Motor neuron (in vitro differentiated cells): ENCODE results near the gene RPUSD2. TPM values are rescaled to one million over a fixed set of nuclear protein-coding genes. Genes with fewer than 3 reads are reported as not detected.
"Not testable (repeated sequence)": the region's sequence is repeated elsewhere in the genome, so short reads cannot be mapped to it uniquely, and the experiment has no call there.

ENCODE experiments used
- ATAC-seq, 8 experiments: fragments of 200-7000 bp; cut with Tn5 transposase; replicated peaks in 6 of 8; 2 replicates each; pipeline ENCODE4 v1.8.0; 2021; ENCODE audit warnings: mild to moderate bottlenecking in 8 of 8, moderate library complexity in 8 of 8
- H3K27ac ChIP-seq, 2 donors: fragments of 250-450 bp; sonication (Bioruptor Pico); 2 replicates each; pipeline ENCODE4 v1.9.0; 2021; ENCODE audit warnings: antibody characterized with exemption in 2 of 2, mild to moderate bottlenecking in 2 of 2, moderate library complexity in 1 of 2
- H3K4me1 ChIP-seq, 2 donors: fragments of 250-450 bp; sonication (Bioruptor Pico); replicated peaks in 1 of 2; 2 replicates each; pipeline ENCODE4 v1.6.1; 2021; ENCODE audit warnings: antibody characterized with exemption in 2 of 2, mild to moderate bottlenecking in 2 of 2, moderate library complexity in 1 of 2
- H3K4me3 ChIP-seq, 5 donors: fragments of 250-450 bp; sonication (Bioruptor Pico); 2 replicates each; pipeline ENCODE4 v1.9.0; 2021; ENCODE audit warnings: antibody characterized with exemption in 5 of 5, mild to moderate bottlenecking in 5 of 5, moderate library complexity in 4 of 5
- WGBS, 10 experiments: fragments of 450-650 bp; shearing (Covaris generic); methylation state at CpG; one replicate each; pipeline ENCODE4 v1.0.0; 2022; 5-methylcytosine and 5-hydroxymethylcytosine counted together
- in situ Hi-C, 9 experiments: fragments of 400-800 bp; cut with MboI; loops; one replicate each; pipeline ENCODE4 v1.15.0; 2021; ENCODE audit warnings: low sequenced_read_pairs in 9 of 9, low pct_unique_long_range_greater_than_20kb in 2 of 9; ENCODE audit not compliant: unreplicated experiment in 9 of 9
- total RNA-seq, 8 experiments: library from RNA; unstranded; fragments of 300-600 nt; gene quantifications; 2 replicates each; pipeline versions ENCODE4 v1.2.3 to v1.2.4, GENCODE V29; 2022

Gene RPUSD2
- total RNA-seq, 8 experiments from 2014 or later = 8.5 to 12.6 (median 11.1) TPM

- no peak for ATAC-seq
- Histone ChIP-seq H3K4me1 (no peaks in the 10 kb centered on the region), H3K27ac (no peak overlapping the region), H3K4me3 (no peak overlapping the region)
- 18 to 76% (median 52%) methylated on average over 2 to 4 of the region's 4 CpGs; no CpG with 5 or more reads in 1 of the 10 experiments for WGBS, 10 experiments
- in situ Hi-C loops = no loop called here
Measured at GRCh38 chr15:40578892-40579291, 9.8 kb downstream of the RPUSD2 start.

- in situ Hi-C loops, H3K4me1 ChIP-seq, H3K27ac ChIP-seq, ATAC-seq, H3K4me3 ChIP-seq: not testable (repeated sequence)
- WGBS, 10 experiments = 40 to 100% (median 61%) methylated on average over 1 to 2 of the region's 2 CpGs; no CpG with 5 or more reads in 2 of the 10 experiments
Measured at GRCh38 chr15:40581796-40582195, 12.7 kb downstream of the RPUSD2 start.

- no peaks in the 10 kb centered on the region for H3K4me1 ChIP-seq
- 49 to 100% (median 93%) methylated on average over 1 to 8 of the region's 8 CpGs for WGBS, 10 experiments
- H3K4me3 ChIP-seq = no peak overlapping the region
- peak in 1 of 8 experiments; percentile 77 for ATAC-seq
- in situ Hi-C loops = no loop called here
- H3K27ac ChIP-seq = no peak overlapping the region
Measured at GRCh38 chr15:40582726-40583246, 13.7 kb downstream of the RPUSD2 start.

GRCh38 chr15:40584191-40584590, 15.1 kb downstream of the RPUSD2 start:
- H3K27ac ChIP-seq = no peak overlapping the region
- no peak overlapping the region for H3K4me3 ChIP-seq
- H3K4me1 ChIP-seq = no peaks in the 10 kb centered on the region
- in situ Hi-C loops = no loop called here
- ATAC-seq = no peak
- WGBS, 10 experiments = 0 to 83% (median 38%) methylated on average over 1 to 2 of the region's 2 CpGs; no CpG with 5 or more reads in 4 of the 10 experiments

- in situ Hi-C loops = no loop called here
- Histone ChIP-seq H3K4me3 (no peak overlapping the region), H3K27ac (no peak overlapping the region), H3K4me1 (peaks cover 0 to 2% of the 10 kb centered on the region in 2 donors)
- WGBS, 10 experiments = 27 to 100% (median 83%) methylated on average over 1 to 5 of the region's 12 CpGs; no CpG with 5 or more reads in 3 of the 10 experiments
- no peak for ATAC-seq
Measured at GRCh38 chr15:40590667-40591050, 21.6 kb downstream of the RPUSD2 start.

GRCh38 chr15:40591389-40591788, 22.3 kb downstream of the RPUSD2 start:
- WGBS, 10 experiments = 28 to 82% (median 60%) methylated on average over 1 to 6 of the region's 8 CpGs; no CpG with 5 or more reads in 1 of the 10 experiments
- in situ Hi-C loops = no loop called here
- Histone ChIP-seq H3K4me3 (no peak overlapping the region), H3K4me1 (peaks cover 0 to 2% of the 10 kb centered on the region in 2 donors), H3K27ac (no peak overlapping the region)
- ATAC-seq = no peak

GRCh38 chr15:40593165-40593564, 24.1 kb downstream of the RPUSD2 start:
- 17 to 100% (median 88%) methylated on average over 1 to 2 of the region's 2 CpGs; no CpG with 5 or more reads in 3 of the 10 experiments for WGBS, 10 experiments
- no peak for ATAC-seq
- H3K4me1 ChIP-seq = peaks cover 0 to 2% of the 10 kb centered on the region in 2 donors
- no peak overlapping the region for H3K4me3 ChIP-seq
- no peak overlapping the region for H3K27ac ChIP-seq
- in situ Hi-C loops = no loop called here

- in situ Hi-C loops = no loop called here
- H3K27ac ChIP-seq = peak within 1 kb of the TSS; percentile 97
- peak within 1 kb of the TSS; percentile 71 to 96 (median 80) for H3K4me3 ChIP-seq
- ATAC-seq = peak; percentile 85 to 93 (median 90)
- peaks cover 0 to 2% of the 10 kb centered on the region in 2 donors for H3K4me1 ChIP-seq
- WGBS, 10 experiments = 0 to 67% (median 6%) methylated on average over 1 to 25 of the region's 41 CpGs
Measured at GRCh38 chr15:40593588-40594428, 24.7 kb downstream of the RPUSD2 start, which contains the start of gene KNL1. KNL1 (plus strand) TSS chr15:40594249; CDS start chr15:40602932, 8,683 bp downstream.

GRCh38 chr15:40594429-40594836, 25.3 kb downstream of the RPUSD2 start:
- in situ Hi-C loops = no loop called here
- 0 to 3% (median 0%) methylated on average over 1 to 15 of the region's 31 CpGs; no CpG with 5 or more reads in 4 of the 10 experiments for WGBS, 10 experiments

GRCh38 chr15:40595219-40595618, 26.1 kb downstream of the RPUSD2 start:
- ATAC-seq = no peak
- 16 to 60% (median 24%) methylated on average over 1 to 5 of the region's 5 CpGs for WGBS, 10 experiments
- in situ Hi-C loops = no loop called here
- H3K27ac ChIP-seq = no peak overlapping the region
- H3K4me1 ChIP-seq = peaks cover 0 to 2% of the 10 kb centered on the region in 2 donors
- peak overlapping the region; percentile 71 to 96 (median 80) for H3K4me3 ChIP-seq

More at GRCh38 chr15:40594429-40594836, 25.3 kb downstream of the RPUSD2 start:
- peak; percentile 54 to 71 (median 62) for ATAC-seq
- Histone ChIP-seq H3K27ac (peak overlapping the region in 1 of 2 donors; percentile 97), H3K4me3 (peak overlapping the region; percentile 71 to 96 (median 80)), H3K4me1 (peaks cover 0 to 2% of the 10 kb centered on the region in 2 donors)

- no peak for ATAC-seq
- no peak overlapping the region for H3K27ac ChIP-seq
- H3K4me1 ChIP-seq = peaks cover 0 to 2% of the 10 kb centered on the region in 2 donors
- H3K4me3 ChIP-seq = no peak overlapping the region
- in situ Hi-C loops = no loop called here
- WGBS, 10 experiments = 17 to 90% (median 73%) methylated on average over 1 to 5 of the region's 5 CpGs; no CpG with 5 or more reads in 1 of the 10 experiments
Measured at GRCh38 chr15:40595773-40596172, 26.7 kb downstream of the RPUSD2 start.

- WGBS, 10 experiments = 75 to 100% (median 100%) methylated on average over 1 to 2 of the region's 2 CpGs; no CpG with 5 or more reads in 1 of the 10 experiments
- Histone ChIP-seq H3K4me1 (peaks cover 0 to 2% of the 10 kb centered on the region in 2 donors), H3K27ac (no peak overlapping the region), H3K4me3 (no peak overlapping the region)
- ATAC-seq = no peak
- in situ Hi-C loops = no loop called here
Measured at GRCh38 chr15:40597024-40597423, 27.9 kb downstream of the RPUSD2 start.

- no peak for ATAC-seq
- H3K27ac ChIP-seq = no peak overlapping the region
- in situ Hi-C loops = no loop called here
- H3K4me1 ChIP-seq = peaks cover 0 to 2% of the 10 kb centered on the region in 2 donors
- H3K4me3 ChIP-seq = no peak overlapping the region
- 20 to 100% (median 75%) methylated on average over 1 to 3 of the region's 3 CpGs; no CpG with 5 or more reads in 1 of the 10 experiments for WGBS, 10 experiments
Measured at GRCh38 chr15:40598126-40598525, 29.0 kb downstream of the RPUSD2 start.
